T-helper 17 cell (primary cell): ENCODE results near the gene AK3. TPM values are rescaled to one million over a fixed set of nuclear protein-coding genes. Genes with fewer than 3 reads are reported as not detected.

Source experiments
- ATAC-seq: fragments of 150-1000 bp; cut with Tn5 transposase; 2 replicates; pipeline ENCODE4 v1.10.0; 2021; ENCODE audit warnings: mild to moderate bottlenecking, moderate library complexity
- DNase-seq, 3 donors: peaks; one replicate each; pipeline versions ENCODE4 v3.0.0 to v3.0.0-alpha.2; 2020 to 2021
- H3K9me3 ChIP-seq: one replicate; pipeline ENCODE4 v1.7.0; 2013; ENCODE audit warnings: low read length, mild to moderate bottlenecking; ENCODE audit not compliant: control insufficient read depth, poor library complexity, severe bottlenecking
- H3K27ac Mint-ChIP-seq: one replicate; pipeline ENCODE4 v1.8.0; 2022; ENCODE audit warnings: mild to moderate bottlenecking, moderate library complexity, mixed read lengths
- H3K27me3 Mint-ChIP-seq: one replicate; pipeline ENCODE4 v1.8.0; 2022; ENCODE audit warnings: mixed read lengths
- H3K36me3 Mint-ChIP-seq: one replicate; pipeline ENCODE4 v1.8.0; 2022; ENCODE audit warnings: low read depth, mixed read lengths
- H3K4me1 Mint-ChIP-seq: one replicate; pipeline ENCODE4 v1.8.0; 2022; ENCODE audit warnings: mild to moderate bottlenecking, mixed read lengths
- H3K4me3 Mint-ChIP-seq: one replicate; pipeline ENCODE4 v1.8.0; 2022; ENCODE audit warnings: mild to moderate bottlenecking, moderate library complexity, mixed read lengths
- total RNA-seq, 4 donors: library from RNA in 2 of 4; stranded (reverse) in 2 of 4; gene quantifications; one replicate each; pipeline ENCODE4 v1.2.3 and lab custom pipeline; 2022 to 2026

Gene AK3
- total RNA-seq, 2 donors from 2014 or later = 14.2 to 15.2 TPM

DNA sequence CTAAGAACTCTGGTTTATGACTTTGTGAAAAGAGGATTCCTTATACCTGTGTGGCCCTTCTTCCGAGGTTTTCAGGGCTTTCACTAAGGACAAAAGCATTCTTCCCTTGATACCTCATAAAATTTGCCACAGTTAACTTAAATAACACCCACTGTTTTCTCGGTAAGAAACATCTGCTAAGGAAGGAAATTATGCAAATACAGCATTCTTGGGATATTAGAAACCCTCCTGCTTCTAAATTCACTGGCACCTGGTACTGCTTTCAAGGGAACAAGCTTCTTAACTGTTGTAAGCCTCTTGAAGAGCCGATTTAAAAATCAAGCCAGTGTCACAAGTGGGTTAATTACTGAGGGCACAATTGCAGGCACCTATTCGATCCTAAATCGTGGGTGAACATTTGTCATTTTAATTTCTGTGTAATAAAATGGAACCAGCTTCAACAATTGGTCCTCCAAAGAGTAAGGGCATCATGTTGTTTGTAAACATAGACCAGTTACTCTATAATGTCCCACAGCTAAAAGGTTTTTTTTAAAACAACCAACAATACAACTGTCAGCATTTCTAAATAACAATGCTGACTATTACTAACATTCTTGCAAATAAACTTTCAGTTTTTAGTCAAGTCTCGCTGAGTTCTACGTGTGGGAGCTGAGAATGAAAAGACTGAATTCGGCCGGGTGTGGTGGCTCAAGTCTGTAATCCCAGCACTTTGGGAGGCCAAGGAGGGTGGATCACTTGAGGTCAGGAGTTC is 26.6 kb downstream of the AK3 start:
- H3K9me3 ChIP-seq = no peaks in the 10 kb centered on the region
- no peak for ATAC-seq
- Mint-ChIP-seq H3K4me3 (no peak overlapping the region), H3K4me1 (no peaks in the 10 kb centered on the region), H3K36me3 (peaks cover 8% of the 10 kb centered on the region), H3K27me3 (no peaks in the 10 kb centered on the region), H3K27ac (no peak overlapping the region)
- no peak for DNase-seq

DNA sequence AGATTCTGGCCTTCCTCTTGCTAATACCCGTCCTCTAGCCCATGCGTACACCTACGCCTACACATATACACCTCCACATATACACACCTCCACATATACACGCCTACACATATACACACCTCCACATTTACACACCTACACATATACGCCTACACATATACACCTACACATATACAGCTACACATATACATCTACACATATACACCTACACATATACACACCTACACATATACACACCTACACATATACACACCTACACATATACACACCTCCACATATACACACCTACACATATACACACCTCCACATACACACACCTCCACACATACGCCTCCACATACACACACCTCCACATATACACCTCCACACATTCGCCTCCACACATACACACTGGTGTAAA is 27.2 kb downstream of the AK3 start:
- Mint-ChIP-seq H3K4me1 (no peaks in the 10 kb centered on the region), H3K4me3 (no peak overlapping the region), H3K27me3 (no peaks in the 10 kb centered on the region), H3K27ac (no peak overlapping the region), H3K36me3 (peaks cover 4% of the 10 kb centered on the region)
- ATAC-seq = no peak
- no peak for DNase-seq
- H3K9me3 ChIP-seq = no peaks in the 10 kb centered on the region

GRCh38 chr9:4709380-4709779 is 31.6 kb downstream of the AK3 start:
- Mint-ChIP-seq H3K27ac (no peak overlapping the region), H3K36me3 (peaks cover 6% of the 10 kb centered on the region), H3K4me3 (no peak overlapping the region), H3K27me3 (no peaks in the 10 kb centered on the region), H3K4me1 (peaks cover 4% of the 10 kb centered on the region)
- no peaks in the 10 kb centered on the region for H3K9me3 ChIP-seq
- DNase-seq = no peak
- no peak for ATAC-seq

- ATAC-seq = no peak
These were observed 33.9 kb downstream of the AK3 start for GRCh38 chr9:4706971-4707622.

DNA sequence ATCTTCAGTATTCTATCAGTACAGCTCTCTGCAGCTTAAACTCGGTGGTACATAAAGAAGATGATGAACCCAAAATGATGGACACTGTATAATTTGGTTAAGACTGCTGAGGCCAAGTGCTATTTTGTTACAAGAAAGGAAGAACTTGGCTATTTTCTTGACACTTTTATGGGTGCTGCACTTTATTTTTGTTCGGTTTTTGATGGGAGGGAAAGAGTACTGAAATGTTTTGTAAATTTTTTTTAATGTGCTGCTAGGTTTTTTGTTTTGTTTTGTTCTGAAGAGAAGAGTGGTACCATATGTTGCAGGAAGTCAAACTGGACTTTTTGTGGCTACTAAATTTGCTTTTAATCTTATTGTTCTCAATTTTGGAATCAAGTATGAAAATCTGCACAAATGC is 35.0 kb downstream of the AK3 start:
- H3K27ac Mint-ChIP-seq = peak overlapping the region; percentile 34
- no peak overlapping the region for H3K4me3 Mint-ChIP-seq

More at GRCh38 chr9:4706971-4707622, 33.9 kb downstream of the AK3 start:
- Mint-ChIP-seq H3K27me3 (no peaks in the 10 kb centered on the region), H3K4me1 (peaks cover 4% of the 10 kb centered on the region), H3K4me3 (no peak overlapping the region), H3K27ac (peak overlapping the region; percentile 34), H3K36me3 (peaks cover 6% of the 10 kb centered on the region)
- no peaks in the 10 kb centered on the region for H3K9me3 ChIP-seq
- no peak for DNase-seq

GRCh38 chr9:4704129-4704528 is 36.9 kb downstream of the AK3 start:
- Mint-ChIP-seq H3K4me3 (no peak overlapping the region), H3K36me3 (peaks cover 4% of the 10 kb centered on the region)

More for the DNA sequence above, 35.0 kb downstream of the AK3 start:
- ATAC-seq = no peak
- H3K4me1 Mint-ChIP-seq = peaks cover 9% of the 10 kb centered on the region
- H3K36me3 Mint-ChIP-seq = peaks cover 4% of the 10 kb centered on the region
- DNase-seq = no peak
- no peaks in the 10 kb centered on the region for H3K27me3 Mint-ChIP-seq
- no peaks in the 10 kb centered on the region for H3K9me3 ChIP-seq

DNA sequence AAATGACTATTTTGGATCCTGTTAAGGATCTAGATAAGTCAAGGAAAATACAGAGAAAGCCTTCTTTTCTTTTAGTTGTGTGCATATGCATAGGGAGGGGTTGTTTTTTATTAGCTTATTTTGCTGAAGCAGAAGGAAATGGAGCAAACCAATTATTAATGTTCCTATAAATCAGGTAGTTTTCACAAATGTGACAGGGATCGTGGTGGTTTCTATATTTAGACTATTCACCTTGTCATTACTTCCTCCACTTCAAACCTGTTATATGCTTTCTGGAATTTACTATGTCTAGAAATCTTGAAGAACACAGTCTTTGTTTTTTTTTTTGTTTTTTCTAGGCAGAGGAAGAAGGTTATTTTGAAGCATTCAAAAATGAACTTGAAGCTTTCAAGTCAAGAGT is 39.5 kb downstream of the AK3 start:
- H3K4me1 Mint-ChIP-seq = peaks cover 9% of the 10 kb centered on the region
- ATAC-seq = no peak
- H3K9me3 ChIP-seq = no peaks in the 10 kb centered on the region
- DNase-seq = no peak
- H3K4me3 Mint-ChIP-seq = no peak overlapping the region
- H3K36me3 Mint-ChIP-seq = peaks cover 4% of the 10 kb centered on the region
- H3K27me3 Mint-ChIP-seq = no peaks in the 10 kb centered on the region
- H3K27ac Mint-ChIP-seq = peak overlapping the region; percentile 68

More at GRCh38 chr9:4704129-4704528, 36.9 kb downstream of the AK3 start:
- Mint-ChIP-seq H3K27me3 (no peaks in the 10 kb centered on the region), H3K4me1 (peaks cover 9% of the 10 kb centered on the region), H3K27ac (peak overlapping the region; percentile 51)
- ATAC-seq (no peak), DNase-seq (no peak)
- no peaks in the 10 kb centered on the region for H3K9me3 ChIP-seq

DNA sequence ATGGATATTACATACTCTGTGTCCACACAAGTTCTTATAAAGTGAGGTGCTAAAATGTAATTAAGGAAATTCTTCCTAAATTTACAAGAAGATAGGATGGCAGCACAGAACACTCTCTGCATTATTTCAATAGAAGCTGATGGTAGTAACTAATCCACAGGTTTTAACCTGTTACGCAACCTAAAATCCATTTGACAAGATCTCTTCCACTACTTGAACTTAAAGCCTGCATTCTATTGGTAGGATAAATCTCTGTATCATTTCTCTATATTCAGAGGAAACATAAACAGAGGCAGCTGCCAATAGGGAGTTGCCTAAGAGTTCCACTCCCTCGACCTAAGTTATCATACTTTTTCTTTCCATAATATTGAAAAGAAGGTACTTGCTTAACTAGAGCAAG is 40.1 kb downstream of the AK3 start:
- Mint-ChIP-seq H3K4me3 (no peak overlapping the region), H3K27ac (peak overlapping the region; percentile 68), H3K4me1 (peaks cover 12% of the 10 kb centered on the region), H3K27me3 (no peaks in the 10 kb centered on the region), H3K36me3 (peaks cover 2% of the 10 kb centered on the region)
- DNase-seq = no peak
- no peak for ATAC-seq
- H3K9me3 ChIP-seq = no peaks in the 10 kb centered on the region

DNA sequence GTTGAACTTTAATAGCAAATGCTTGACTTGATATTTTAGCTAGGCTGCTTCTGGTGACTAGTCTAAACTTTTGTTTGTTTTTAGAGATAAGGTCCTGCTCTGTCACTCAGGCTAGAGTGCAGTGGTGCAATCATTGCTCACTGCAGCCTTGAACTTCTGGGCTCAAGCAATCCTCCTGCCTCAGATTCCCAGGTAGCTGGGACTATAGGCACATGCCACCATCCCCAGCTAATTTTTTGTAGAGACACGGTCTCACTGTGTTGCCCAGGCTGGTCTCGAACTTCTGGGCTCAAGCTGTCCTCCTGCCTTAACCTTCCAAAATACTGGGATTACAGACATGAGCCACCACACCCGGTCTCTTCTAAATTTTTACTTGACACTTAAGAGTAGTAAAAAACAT is 40.9 kb downstream of the AK3 start:
- ATAC-seq = no peak
- H3K27ac Mint-ChIP-seq = no peak overlapping the region
- H3K4me1 Mint-ChIP-seq = peaks cover 9% of the 10 kb centered on the region

GRCh38 chr9:4691795-4692194 is 49.2 kb downstream of the AK3 start:
- no peak for DNase-seq
- Mint-ChIP-seq H3K4me3 (no peak overlapping the region), H3K36me3 (peaks cover 2% of the 10 kb centered on the region), H3K27me3 (no peaks in the 10 kb centered on the region), H3K4me1 (peaks cover 27% of the 10 kb centered on the region), H3K27ac (no peak overlapping the region)
- ATAC-seq = no peak
- no peaks in the 10 kb centered on the region for H3K9me3 ChIP-seq

More for the DNA sequence above, 40.9 kb downstream of the AK3 start:
- H3K4me3 Mint-ChIP-seq = no peak overlapping the region
- H3K27me3 Mint-ChIP-seq = no peaks in the 10 kb centered on the region
- no peak for DNase-seq
- no peaks in the 10 kb centered on the region for H3K36me3 Mint-ChIP-seq
- no peaks in the 10 kb centered on the region for H3K9me3 ChIP-seq

- H3K27ac Mint-ChIP-seq = peak overlapping the region; percentile 51
- ATAC-seq (no peak), DNase-seq (no peak)
- H3K9me3 ChIP-seq = no peaks in the 10 kb centered on the region
- peaks cover 29% of the 10 kb centered on the region for H3K4me1 Mint-ChIP-seq
- no peak overlapping the region for H3K4me3 Mint-ChIP-seq
- H3K36me3 Mint-ChIP-seq = peaks cover 5% of the 10 kb centered on the region
- H3K27me3 Mint-ChIP-seq = no peaks in the 10 kb centered on the region
These were observed 50.9 kb downstream of the AK3 start for GRCh38 chr9:4690144-4690543.

DNA sequence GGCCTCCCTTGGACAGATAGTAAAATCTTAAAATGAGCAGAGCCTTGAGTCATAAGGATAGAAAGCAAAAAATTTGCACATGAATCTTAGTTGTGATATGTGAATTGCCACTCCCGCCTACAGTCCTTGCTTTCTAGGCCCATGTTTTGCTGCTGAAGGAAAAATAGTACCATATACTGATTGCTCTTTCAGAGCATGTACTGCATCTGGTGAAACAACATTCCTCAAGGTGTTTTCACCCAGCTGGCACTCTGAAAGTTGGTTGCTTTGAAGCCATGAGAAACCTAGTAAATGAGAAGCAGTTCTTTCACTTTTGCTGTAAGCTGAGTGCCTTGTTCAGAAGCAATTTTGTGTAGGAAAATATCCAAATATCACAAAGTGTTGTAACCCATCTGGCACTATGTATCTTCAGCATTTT is 51.3 kb downstream of the AK3 start:
- no peak for ATAC-seq
- Mint-ChIP-seq H3K4me1 (peaks cover 33% of the 10 kb centered on the region), H3K27ac (peak overlapping the region; percentile 51), H3K36me3 (peaks cover 8% of the 10 kb centered on the region), H3K4me3 (no peak overlapping the region), H3K27me3 (no peaks in the 10 kb centered on the region)
- no peak for DNase-seq
- no peaks in the 10 kb centered on the region for H3K9me3 ChIP-seq

DNA sequence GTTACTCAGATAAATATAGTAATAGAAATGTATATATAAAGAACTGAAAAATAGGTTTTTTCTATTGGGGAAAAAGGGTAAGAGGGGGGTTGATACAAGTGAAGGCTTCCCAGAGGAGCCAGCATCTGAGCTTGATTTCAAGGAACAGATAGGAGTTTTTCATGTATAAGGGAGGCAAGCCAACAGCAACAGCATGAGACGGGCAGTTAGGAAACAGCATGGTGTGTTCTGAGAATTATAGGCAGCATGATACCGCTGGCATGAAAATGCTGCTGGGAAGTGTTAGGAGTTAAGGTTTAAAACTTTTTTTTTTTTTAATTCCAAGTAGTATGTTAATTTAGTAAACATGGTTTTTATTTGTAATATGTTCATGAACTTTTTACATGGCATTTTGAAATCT is 52.0 kb downstream of the AK3 start:
- H3K4me3 Mint-ChIP-seq = no peak overlapping the region
- H3K36me3 Mint-ChIP-seq = peaks cover 9% of the 10 kb centered on the region
- no peak for DNase-seq
- H3K9me3 ChIP-seq = no peaks in the 10 kb centered on the region
- no peak for ATAC-seq
- no peak overlapping the region for H3K27ac Mint-ChIP-seq
- peaks cover 37% of the 10 kb centered on the region for H3K4me1 Mint-ChIP-seq
- no peaks in the 10 kb centered on the region for H3K27me3 Mint-ChIP-seq

- Mint-ChIP-seq H3K27ac (no peak overlapping the region), H3K4me3 (no peak overlapping the region), H3K4me1 (peaks cover 39% of the 10 kb centered on the region), H3K27me3 (no peaks in the 10 kb centered on the region), H3K36me3 (peaks cover 6% of the 10 kb centered on the region)
- no peaks in the 10 kb centered on the region for H3K9me3 ChIP-seq
- no peak for ATAC-seq
- DNase-seq = no peak
These were observed 54.4 kb downstream of the AK3 start for GRCh38 chr9:4686584-4686983.
